Measurements from ENCODE around the gene FUBP3. TPM values are rescaled to one million over a fixed set of nuclear protein-coding genes. Genes with fewer than 3 reads are reported as not detected.
A peak's percentile ranks its signal among the peaks of the same experiment; 100 is the strongest.

FUBP3 gene
- total RNA-seq, 6 donors from 2014 or later, result 28.7 to 139 (median 43.6) TPM

DNA sequence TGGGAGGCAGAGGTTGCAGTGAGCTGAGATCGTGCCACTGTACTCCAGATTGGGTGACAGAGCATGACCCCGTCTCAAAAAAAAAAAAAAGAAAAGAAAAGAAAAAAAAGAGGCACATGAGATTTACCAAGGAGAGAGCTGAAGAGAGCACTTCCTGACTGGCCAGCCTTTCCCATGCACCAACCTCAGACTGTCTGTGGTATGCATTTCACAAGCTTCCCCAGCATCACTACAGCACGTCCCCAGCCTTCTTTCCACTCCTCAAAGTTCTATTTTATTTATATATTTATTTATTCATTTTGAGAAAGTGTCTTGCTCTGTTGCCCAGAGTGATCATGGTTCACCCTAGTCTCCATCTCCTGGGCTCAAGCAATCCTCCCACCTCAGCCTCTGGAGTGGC is 13.6 kb upstream of the FUBP3 start:
- Histone ChIP-seq H3K9me3 (no peaks in the 10 kb centered on the region), H3K4me3 (no peak overlapping the region), H3K36me3 (no peaks in the 10 kb centered on the region), H3K27ac (no peak overlapping the region), H3K4me1 (no peaks in the 10 kb centered on the region), H3K27me3 (no peaks in the 10 kb centered on the region)
- no peak for ATAC-seq (ENCODE audit: low FRiP score in 2 of 2)
- no peak for DNase-seq
- TF ChIP-seq EP300 (IDR thresholded peaks at IDR 0.05) (no peak), POLR2AphosphoS5 (IDR thresholded peaks at IDR 0.05) (no peak), POLR2A (IDR thresholded peaks at IDR 0.05) (no peak)
- TF ChIP-seq, protein P1, sequence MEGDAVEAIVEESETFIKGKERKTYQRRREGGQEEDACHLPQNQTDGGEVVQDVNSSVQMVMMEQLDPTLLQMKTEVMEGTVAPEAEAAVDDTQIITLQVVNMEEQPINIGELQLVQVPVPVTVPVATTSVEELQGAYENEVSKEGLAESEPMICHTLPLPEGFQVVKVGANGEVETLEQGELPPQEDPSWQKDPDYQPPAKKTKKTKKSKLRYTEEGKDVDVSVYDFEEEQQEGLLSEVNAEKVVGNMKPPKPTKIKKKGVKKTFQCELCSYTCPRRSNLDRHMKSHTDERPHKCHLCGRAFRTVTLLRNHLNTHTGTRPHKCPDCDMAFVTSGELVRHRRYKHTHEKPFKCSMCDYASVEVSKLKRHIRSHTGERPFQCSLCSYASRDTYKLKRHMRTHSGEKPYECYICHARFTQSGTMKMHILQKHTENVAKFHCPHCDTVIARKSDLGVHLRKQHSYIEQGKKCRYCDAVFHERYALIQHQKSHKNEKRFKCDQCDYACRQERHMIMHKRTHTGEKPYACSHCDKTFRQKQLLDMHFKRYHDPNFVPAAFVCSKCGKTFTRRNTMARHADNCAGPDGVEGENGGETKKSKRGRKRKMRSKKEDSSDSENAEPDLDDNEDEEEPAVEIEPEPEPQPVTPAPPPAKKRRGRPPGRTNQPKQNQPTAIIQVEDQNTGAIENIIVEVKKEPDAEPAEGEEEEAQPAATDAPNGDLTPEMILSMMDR (IDR thresholded peaks at IDR 0.05), result no peak
- 59 to 78% methylated on average over 3 of the region's 3 CpGs for WGBS, 2 donors

DNA sequence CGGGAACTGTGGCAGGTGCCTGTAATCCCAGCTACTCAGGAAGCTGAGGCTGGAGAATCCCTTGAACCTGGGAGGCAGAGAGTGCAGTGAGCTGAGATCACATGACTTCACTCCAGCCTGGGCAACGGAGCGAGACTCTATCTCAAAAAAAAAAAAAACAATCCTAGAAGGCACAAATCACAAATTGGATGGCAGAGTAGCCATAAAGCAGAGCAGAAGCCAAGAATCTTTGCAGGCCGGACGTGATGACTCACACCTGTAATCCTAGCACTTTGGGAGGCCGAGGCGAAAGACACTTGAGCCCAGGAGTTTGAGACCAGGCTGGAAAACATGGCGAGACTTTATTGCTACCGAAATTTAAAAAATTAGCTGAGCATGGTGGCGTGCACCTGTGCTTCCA is 9.2 kb upstream of the FUBP3 start:
- Histone ChIP-seq H3K4me3 (no peak overlapping the region), H3K9me3 (no peaks in the 10 kb centered on the region), H3K27me3 (no peaks in the 10 kb centered on the region), H3K36me3 (no peaks in the 10 kb centered on the region), H3K27ac (no peak overlapping the region), H3K4me1 (no peaks in the 10 kb centered on the region)
- TF ChIP-seq EP300 (IDR thresholded peaks at IDR 0.05) (no peak), POLR2AphosphoS5 (IDR thresholded peaks at IDR 0.05) (no peak), POLR2A (IDR thresholded peaks at IDR 0.05) (no peak)
- TF ChIP-seq, protein P1 (IDR thresholded peaks at IDR 0.05), result no peak
- ATAC-seq (ENCODE audit: low FRiP score in 2 of 2) (no peak), DNase-seq (no peak)
- 84 to 87% methylated on average over 9 to 10 of the region's 10 CpGs for WGBS, 2 donors

DNA sequence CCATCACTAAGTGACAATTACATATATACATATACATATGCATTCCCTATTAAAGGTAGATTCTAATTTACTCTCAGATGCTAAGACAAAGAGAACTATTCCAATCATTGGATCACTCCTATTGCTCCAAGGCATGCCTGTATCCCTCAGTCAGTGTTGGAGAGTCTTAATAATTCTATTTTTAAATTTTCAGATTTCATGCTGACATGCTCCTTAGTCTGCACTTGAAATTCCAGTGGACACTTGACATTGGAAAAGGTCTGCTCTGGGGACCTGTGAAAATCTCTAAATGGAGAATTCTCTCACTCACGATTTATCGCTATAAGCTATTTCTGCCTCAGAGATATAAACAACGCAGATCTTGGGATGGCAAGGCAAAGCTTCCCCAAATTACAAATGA is 3.9 kb upstream of the FUBP3 start:
- Histone ChIP-seq H3K27ac (no peak overlapping the region), H3K9me3 (no peaks in the 10 kb centered on the region), H3K4me1 (peaks cover 11 to 25% (median 13%) of the 10 kb centered on the region in 4 donors), H3K4me3 (no peak overlapping the region), H3K27me3 (no peaks in the 10 kb centered on the region), H3K36me3 (no peaks in the 10 kb centered on the region)
- ATAC-seq (ENCODE audit: low FRiP score in 2 of 2) (no peak), DNase-seq (no peak)
- 67 to 68% methylated on average over 3 of the region's 3 CpGs for WGBS, 2 donors
- no peak for TF ChIP-seq POLR2A (IDR thresholded peaks at IDR 0.05)
- TF ChIP-seq, protein P1 (IDR thresholded peaks at IDR 0.05), result no peak
- TF ChIP-seq POLR2AphosphoS5 (IDR thresholded peaks at IDR 0.05), result no peak
- TF ChIP-seq EP300 (IDR thresholded peaks at IDR 0.05), result no peak

- DNase-seq (no peak), ATAC-seq (ENCODE audit: low FRiP score in 2 of 2) (no peak)
- H3K9me3 ChIP-seq, result no peaks in the 10 kb centered on the region
- H3K27ac ChIP-seq, result no peak overlapping the region
- peaks cover 18 to 31% (median 19%) of the 10 kb centered on the region in 4 donors for H3K4me1 ChIP-seq
- 50 to 54% methylated on average over 4 of the region's 4 CpGs for WGBS, 2 donors
- H3K27me3 ChIP-seq, result no peaks in the 10 kb centered on the region
- H3K36me3 ChIP-seq, result no peaks in the 10 kb centered on the region
- H3K4me3 ChIP-seq, result no peak overlapping the region
- no peak for TF ChIP-seq POLR2A (IDR thresholded peaks at IDR 0.05)
- TF ChIP-seq, protein P1 (IDR thresholded peaks at IDR 0.05), result no peak
- TF ChIP-seq POLR2AphosphoS5 (IDR thresholded peaks at IDR 0.05), result no peak
- TF ChIP-seq EP300 (IDR thresholded peaks at IDR 0.05), result no peak
Measured at GRCh38 chr9:130576176-130576575, 3.2 kb upstream of the FUBP3 start.

GRCh38 chr9:130579738-130580463 is 524 bp downstream of the FUBP3 start:
- Histone ChIP-seq H3K9me3 (no peaks in the 10 kb centered on the region), H3K27ac (peak overlapping the region; percentile 89 to 96 (median 92)), H3K4me1 (peaks cover 18 to 48% (median 27%) of the 10 kb centered on the region in 4 donors), H3K36me3 (peaks cover 0 to 7% (median 0%) of the 10 kb centered on the region in 4 donors), H3K4me3 (peak overlapping the region; percentile 72 to 92 (median 86)), H3K27me3 (no peaks in the 10 kb centered on the region)
- ATAC-seq (ENCODE audit: low FRiP score in 2 of 2), result peak; percentile 4 to 47
- no peak for DNase-seq
- TF ChIP-seq POLR2A (IDR thresholded peaks at IDR 0.05), result no peak
- TF ChIP-seq EP300 (IDR thresholded peaks at IDR 0.05), result no peak
- TF ChIP-seq, protein P1 (IDR thresholded peaks at IDR 0.05), result no peak
- TF ChIP-seq POLR2AphosphoS5 (IDR thresholded peaks at IDR 0.05), result no peak
- 2 to 7% methylated on average over 4 to 37 of the region's 40 CpGs for WGBS, 2 donors

All from upper lobe of left lung (tissue), 6 donors.